ENCODE results near the gene DNAH8.

DNAH8 gene, protein sequence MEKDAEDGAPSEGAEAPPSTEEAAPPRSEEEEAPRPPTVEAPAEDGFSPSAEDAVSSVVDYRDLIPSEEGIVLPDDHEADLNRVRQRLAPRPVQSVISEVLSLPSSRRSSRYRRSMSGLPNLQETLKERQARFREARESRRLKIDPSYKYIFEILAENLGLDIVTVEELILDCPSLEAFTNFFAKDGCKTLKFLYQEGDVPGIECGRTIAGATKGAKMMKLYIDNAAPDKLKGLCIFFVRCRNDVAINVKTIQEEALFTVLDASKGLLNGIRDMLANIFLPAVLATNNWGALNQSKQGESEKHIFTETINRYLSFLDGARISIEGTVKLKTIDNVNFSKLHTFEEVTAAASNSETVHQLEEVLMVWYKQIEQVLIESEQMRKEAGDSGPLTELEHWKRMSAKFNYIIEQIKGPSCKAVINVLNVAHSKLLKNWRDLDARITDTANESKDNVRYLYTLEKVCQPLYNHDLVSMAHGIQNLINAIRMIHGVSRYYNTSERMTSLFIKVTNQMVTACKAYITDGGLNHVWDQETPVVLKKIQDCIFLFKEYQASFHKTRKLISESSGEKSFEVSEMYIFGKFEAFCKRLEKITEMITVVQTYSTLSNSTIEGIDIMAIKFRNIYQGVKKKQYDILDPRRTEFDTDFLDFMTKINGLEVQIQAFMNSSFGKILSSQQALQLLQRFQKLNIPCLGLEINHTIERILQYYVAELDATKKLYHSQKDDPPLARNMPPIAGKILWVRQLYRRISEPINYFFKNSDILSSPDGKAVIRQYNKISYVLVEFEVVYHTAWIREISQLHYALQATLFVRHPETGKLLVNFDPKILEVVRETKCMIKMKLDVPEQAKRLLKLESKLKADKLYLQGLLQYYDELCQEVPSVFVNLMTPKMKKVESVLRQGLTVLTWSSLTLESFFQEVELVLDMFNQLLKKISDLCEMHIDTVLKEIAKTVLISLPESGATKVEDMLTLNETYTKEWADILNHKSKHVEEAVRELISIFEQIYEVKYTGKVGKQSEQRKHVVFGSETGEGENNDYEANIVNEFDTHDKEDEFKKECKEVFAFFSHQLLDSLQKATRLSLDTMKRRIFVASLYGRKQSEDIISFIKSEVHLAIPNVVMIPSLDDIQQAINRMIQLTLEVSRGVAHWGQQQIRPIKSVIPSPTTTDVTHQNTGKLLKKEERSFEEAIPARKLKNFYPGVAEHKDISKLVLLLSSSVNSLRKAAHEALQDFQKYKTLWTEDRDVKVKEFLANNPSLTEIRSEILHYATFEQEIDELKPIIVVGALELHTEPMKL (N-terminal part only)

GRCh38 chr6:38715016-38715689, at the start of gene DNAH8:
TSS of gene DNAH8 (plus strand) at chr6:38715311. CDS start at chr6:38722810, 7,499 bp downstream.
- in situ Hi-C loops (cut with HindIII; ENCODE audit: low sequenced_read_pairs): no loop called here

GRCh38 chr6:38671885-38672467, 43.1 kb upstream of the DNAH8 start:
- in situ Hi-C loops (cut with HindIII; ENCODE audit: low sequenced_read_pairs): no loop called here

DNA sequence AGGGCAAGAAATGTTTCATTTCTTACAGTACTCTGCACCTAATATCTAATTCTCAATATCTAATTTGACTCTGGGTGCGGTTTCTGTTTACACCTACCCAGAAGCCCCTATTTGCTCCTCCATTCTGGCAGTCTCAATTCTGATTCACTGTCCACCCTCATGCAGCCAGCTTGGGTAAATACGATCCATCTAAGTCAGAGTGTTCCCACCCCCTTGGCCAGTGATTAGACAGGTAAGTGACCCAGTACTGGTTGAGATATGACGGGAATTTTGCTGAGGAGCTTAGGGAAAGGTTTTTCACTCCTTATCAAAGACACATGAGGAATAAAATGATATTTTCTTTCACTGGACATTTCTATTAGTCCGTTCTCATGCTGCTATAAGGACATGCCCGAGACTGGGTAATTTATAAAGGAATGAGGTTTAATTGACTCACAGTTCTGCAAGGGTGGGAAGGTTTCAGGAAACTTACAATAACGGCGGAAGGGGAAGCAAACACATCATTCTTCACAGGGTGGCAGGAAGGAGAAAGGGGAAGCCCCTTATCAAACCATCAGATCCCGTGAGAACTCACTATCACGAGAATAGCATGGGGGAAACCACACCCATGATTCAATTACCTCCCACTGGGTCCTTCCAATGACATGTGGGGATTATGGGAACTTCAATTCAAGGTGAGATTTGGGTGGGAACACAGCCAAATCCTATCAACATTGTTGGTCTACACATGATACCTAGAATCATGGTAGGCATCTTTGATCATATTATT, 41.5 kb upstream of the DNAH8 start:
- in situ Hi-C loops (cut with HindIII; ENCODE audit: low sequenced_read_pairs): no loop called here

DNA sequence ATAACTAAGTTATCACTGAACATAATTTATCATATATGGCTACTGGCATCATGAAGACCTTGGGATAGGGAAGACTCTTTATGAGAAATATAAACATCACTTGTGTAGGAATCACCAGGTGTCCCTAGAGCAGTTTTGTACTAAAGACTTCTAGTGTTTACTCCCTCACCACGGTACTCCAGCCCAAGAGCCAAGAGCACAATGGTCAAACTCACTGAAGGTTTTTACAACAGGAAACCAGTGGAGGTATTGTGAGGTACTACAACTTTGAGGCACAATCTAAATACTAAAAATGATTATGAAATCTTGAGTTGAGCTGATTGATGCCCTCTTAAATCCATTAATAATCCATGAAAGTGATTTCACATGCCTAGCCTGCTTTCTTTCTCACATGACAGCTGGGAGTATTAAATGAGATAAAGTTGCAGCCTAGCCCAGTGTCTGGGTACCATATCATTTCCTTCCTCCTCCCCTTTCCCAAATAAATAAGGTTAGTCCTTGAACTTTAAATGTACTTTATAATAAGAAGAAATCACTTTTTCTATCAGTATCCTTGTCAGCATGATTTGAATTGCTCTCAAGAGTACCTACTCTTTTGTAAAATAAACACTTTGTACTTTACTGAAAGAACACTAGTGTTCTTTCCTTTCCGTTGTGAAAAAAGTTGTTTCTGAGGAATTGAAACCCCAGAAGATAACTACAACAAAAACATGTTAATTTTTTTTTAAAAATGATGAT, 38.7 kb upstream of the DNAH8 start:
- in situ Hi-C loops (cut with HindIII; ENCODE audit: low sequenced_read_pairs): no loop called here

DNA sequence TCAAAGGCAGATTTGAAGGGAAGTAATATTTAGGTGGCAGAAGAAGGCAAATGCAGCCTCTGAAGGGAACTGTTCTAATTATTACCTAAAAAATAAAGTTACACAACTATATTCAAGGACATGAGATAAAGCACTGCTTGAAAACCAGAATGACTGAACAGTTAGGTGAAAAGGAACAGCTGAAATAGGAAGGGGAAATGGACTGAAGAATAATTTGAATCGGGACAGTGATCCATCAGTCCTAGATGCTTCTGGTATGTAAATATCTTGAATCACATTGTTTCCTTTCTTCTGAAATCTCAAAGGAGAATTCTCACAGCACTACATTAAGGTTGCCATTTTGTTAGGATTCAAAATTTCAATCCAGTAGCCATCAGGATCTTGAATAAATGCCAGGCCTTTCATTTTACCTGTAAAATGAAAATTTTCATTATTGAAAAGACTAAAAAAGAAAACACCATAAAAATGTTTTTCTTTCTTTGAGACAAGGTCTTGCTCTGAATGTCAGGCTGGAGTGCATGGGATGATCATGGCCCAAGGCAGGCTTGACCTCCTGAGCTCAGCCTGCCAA, 38.1 kb upstream of the DNAH8 start:
- in situ Hi-C loops (cut with HindIII; ENCODE audit: low sequenced_read_pairs): no loop called here

GRCh38 chr6:38678178-38678760, 36.8 kb upstream of the DNAH8 start:
- in situ Hi-C loops (cut with HindIII; ENCODE audit: low sequenced_read_pairs): no loop called here

GRCh38 chr6:38679668-38680067, 35.4 kb upstream of the DNAH8 start:
- in situ Hi-C loops (cut with HindIII; ENCODE audit: low sequenced_read_pairs): no loop called here

- in situ Hi-C loops (cut with HindIII; ENCODE audit: low sequenced_read_pairs): no loop called here
These were observed 33.3 kb upstream of the DNAH8 start for GRCh38 chr6:38681850-38682249.

GRCh38 chr6:38684237-38684636, 30.9 kb upstream of the DNAH8 start:
- in situ Hi-C loops (cut with HindIII; ENCODE audit: low sequenced_read_pairs): no loop called here

DNA sequence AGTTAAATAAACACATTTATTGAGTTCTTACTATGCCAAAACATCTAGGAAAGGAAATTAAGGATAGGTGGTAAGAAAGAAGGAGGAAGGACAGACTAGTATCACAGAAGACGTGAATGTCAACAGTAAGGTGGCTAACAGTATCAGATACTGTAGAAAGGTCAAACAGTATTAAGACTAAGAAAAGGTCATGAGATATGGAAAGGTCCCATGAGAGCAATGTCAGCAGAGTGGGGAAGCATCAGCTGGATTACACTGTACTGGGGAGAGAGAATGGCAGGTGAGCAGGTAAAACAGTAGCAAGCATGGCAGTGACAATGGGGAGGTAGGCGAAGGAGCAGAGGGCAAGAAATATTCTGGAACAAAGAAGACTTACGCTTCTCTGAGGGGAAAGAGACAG, 30.2 kb upstream of the DNAH8 start:
- in situ Hi-C loops (cut with HindIII; ENCODE audit: low sequenced_read_pairs): no loop called here

DNA sequence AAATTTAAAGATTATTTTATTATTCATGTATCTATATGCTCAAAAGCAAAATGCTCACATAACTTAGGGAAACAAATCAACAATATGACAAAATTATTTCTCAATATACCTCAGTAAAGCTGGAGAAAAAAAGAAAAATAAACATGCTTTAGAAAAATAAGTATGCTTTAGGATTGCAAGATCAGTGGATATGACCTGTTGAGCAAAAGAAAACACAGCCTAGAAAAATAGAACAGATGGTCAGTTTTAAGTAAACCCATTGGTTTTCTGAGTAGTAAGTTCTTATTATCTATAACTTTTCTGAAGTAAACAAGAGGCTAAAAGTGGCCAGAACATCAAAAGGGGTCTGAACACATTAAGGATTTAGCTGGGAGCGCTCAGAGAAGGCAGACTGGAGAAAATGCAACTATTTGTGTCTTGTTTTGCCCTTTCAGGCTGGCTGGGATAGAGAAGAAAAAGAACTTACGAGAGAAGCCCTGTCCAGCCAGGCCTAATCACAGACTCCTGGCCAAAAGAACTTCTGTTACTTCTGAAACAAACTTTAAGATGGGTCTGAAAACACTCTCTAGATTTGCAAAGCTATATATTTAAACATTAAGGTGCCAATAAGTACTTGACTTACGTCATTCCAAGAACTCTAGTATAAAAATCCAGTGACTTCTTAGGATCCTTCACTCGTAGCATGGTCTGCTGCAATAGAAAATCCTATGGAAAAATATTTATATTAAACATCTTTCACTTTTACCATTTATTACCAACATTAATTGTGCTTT, 28.7 kb upstream of the DNAH8 start:
- in situ Hi-C loops (cut with HindIII; ENCODE audit: low sequenced_read_pairs): no loop called here

- in situ Hi-C loops (cut with HindIII; ENCODE audit: low sequenced_read_pairs): no loop called here
These were observed 28.1 kb upstream of the DNAH8 start for GRCh38 chr6:38687043-38687353.

- in situ Hi-C loops (cut with HindIII; ENCODE audit: low sequenced_read_pairs): no loop called here
These were observed 27.6 kb upstream of the DNAH8 start for GRCh38 chr6:38687549-38687948.

GRCh38 chr6:38688579-38689087, 26.5 kb upstream of the DNAH8 start:
- in situ Hi-C loops (cut with HindIII; ENCODE audit: low sequenced_read_pairs): no loop called here

DNA sequence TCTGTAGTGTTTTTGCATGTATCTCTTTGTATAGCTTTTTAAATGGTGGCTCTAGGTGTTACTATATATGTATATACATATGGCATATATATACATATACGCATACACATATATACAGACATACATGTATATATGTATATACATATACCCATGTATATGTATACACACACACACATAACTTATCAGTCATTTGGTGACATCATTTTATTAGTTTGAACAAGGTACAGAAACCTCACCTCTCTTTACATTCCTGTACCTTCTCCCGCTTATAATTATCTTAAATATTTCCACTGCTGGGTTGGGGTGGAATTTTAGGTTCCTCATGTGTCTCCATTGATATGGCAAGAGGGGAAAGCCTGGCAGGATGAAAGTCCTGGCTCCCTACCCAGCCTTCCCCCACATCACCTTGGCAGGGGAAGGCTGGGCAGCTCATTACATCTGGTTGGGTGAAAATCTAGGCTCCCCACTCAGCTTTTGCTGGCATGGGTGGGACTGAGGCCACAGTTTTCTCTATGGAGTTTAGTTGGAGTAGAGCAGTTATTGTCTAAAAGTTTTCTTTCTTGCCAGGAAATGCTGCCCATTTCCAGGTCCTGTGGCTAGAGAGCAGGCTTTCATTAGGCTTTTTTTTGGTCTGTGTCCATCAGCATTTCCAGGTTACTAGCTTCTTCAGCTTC, 19.7 kb upstream of the DNAH8 start:
- in situ Hi-C loops (cut with HindIII; ENCODE audit: low sequenced_read_pairs): no loop called here

- in situ Hi-C loops (cut with HindIII; ENCODE audit: low sequenced_read_pairs): no loop called here
These were observed 19.2 kb upstream of the DNAH8 start for GRCh38 chr6:38695933-38696332.

DNA sequence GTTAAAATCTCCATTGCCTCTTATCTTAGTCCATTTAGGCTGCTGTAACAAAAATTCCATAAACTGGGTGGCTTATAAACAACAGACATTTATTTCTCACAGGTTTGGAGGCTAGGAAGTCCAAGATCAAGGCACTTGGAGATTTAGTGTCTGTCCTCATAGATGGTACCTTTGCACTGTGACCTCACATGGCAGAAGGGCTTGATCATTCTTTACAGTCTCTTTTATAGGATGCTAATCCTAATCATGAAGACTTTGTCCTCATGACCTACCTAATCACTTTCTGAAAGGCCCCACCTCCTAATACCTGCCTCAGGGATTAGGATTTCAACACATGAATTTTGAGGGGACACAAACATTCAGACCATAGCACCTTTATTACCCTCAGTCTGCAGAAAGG, 18.8 kb upstream of the DNAH8 start:
- in situ Hi-C loops (cut with HindIII; ENCODE audit: low sequenced_read_pairs): no loop called here
